NB4 (cell line): ENCODE results near the gene POMGNT2.

Source experiments
- MYC ChIP-seq: IDR thresholded peaks from 2 replicates; pipeline ENCODE4 v1.6.1; 2011; ENCODE audit warnings: low read depth, low read length
- POLR2A ChIP-seq: IDR thresholded peaks from 2 replicates; pipeline ENCODE4 v1.6.1; 2011; ENCODE audit warnings: mild to moderate bottlenecking; ENCODE audit not compliant: insufficient read length; ENCODE audit errors: extremely low read depth
- TF ChIP-seq, protein P1 (sequence below): IDR thresholded peaks from one replicate; pipeline ENCODE4 v1.5.1; 2012; ENCODE audit warnings: low read depth, low read length

DNA sequence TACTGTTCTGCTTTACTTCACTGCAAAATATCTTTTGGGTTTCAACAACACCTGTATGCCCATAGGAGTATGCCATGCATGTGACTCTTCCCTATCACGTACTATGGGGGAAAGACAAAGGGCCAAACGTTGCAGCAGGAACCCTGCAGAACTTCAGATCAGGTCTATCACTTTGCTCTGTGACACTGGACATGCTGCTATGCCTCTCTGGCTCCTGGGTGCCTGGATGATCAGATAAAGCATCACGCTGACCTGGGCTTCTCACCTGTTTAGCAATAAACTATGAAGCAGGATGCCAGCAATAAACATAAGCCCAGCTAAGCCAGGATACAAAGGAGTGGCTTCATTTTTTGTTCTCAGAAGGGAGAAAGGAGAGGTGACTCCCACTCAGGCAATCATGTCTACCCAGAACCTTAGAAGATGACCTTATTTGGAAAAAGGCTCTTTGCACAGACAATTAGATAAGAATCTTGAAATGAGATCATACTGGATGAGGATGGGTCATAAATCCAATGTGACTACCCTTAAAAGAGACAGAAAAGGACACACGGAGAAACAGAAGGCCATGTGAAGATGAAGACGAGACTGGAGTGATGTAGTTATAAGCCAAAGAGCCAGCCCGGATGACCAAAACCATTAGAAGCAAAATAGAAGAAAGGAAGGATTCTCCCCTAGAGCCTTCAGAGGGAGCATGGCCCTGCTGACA is 19.3 kb downstream of the POMGNT2 start:
- no peak for TF ChIP-seq POLR2A
- TF ChIP-seq, protein P1, sequence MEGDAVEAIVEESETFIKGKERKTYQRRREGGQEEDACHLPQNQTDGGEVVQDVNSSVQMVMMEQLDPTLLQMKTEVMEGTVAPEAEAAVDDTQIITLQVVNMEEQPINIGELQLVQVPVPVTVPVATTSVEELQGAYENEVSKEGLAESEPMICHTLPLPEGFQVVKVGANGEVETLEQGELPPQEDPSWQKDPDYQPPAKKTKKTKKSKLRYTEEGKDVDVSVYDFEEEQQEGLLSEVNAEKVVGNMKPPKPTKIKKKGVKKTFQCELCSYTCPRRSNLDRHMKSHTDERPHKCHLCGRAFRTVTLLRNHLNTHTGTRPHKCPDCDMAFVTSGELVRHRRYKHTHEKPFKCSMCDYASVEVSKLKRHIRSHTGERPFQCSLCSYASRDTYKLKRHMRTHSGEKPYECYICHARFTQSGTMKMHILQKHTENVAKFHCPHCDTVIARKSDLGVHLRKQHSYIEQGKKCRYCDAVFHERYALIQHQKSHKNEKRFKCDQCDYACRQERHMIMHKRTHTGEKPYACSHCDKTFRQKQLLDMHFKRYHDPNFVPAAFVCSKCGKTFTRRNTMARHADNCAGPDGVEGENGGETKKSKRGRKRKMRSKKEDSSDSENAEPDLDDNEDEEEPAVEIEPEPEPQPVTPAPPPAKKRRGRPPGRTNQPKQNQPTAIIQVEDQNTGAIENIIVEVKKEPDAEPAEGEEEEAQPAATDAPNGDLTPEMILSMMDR = no peak
- TF ChIP-seq MYC = no peak
